ENCODE measurements around the gene GOLM1.
"Not testable (repeated sequence)": the region's sequence is repeated elsewhere in the genome, so short reads cannot be mapped to it uniquely, and the experiment has no call there.

Gene GOLM1

DNA sequence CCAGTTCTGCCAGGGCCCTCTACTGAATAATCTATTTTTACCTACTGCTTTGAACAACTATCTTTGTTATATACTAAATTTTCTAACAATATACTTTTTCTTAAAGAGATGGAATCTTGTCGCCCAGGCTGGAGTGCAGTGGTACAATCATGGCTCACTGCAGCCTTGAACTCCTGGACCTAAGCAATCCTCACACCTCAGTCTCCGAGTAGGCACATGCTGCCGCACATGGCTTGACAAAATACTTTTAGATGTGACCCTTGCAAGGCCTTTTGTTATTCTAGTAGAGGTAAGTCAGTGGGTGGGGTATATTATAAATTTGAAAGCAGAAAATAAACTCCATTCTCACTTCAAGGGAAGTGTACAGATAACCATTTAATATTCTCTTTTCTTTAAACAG lies 7.9 kb downstream of the GOLM1 start:
- no peak for DNase-seq (ENCODE audit: low read depth, low spot score)

DNA sequence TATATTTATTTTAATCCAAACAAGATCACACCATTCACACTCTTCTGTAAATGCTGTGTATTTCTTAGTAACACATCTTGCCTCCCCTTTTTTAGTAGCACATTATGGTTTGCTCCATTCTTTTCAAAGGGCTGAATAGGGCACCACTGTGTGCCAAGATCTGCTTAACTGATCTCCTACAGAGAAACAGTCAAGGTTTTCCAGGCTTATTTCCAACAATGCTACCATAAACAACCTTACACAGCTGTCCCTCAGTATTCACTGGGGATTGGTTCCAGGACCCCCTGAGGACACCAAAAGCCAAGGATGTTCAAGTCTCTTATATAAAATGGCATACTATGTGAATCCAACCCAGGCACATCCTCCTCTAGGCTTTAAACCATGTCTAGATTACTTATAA lies 16.5 kb downstream of the GOLM1 start:
- DNase-seq (ENCODE audit: low read depth, low spot score), result peak; percentile 74

DNA sequence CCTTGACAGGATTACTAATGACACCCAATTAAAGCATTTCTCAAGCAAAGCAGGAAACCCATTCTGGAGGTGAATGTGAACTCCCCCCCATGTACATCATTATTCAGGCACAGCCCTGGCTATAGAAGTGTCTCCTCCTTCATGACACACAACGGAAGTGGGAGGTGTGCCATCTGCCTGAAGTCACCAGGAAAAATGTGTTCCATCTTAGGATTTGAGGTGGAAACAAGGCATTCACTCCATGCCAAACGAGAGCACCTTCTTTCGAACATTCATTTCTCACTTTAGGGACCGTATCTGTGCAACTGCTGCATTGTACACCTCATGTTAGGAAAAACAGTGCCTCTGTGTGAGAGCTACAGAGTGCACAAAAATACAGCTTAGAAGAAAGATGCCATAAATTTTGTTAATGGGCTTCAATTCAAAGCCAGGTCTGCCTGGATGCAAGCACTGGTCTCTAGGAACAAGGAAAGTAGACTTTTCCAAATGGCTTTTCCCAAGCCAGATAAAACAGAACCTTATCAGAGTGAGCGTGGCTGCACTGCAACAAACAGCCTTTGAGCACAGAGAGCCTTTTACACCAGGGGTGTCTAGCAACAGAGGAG lies 19.4 kb downstream of the GOLM1 start:
- DNase-seq (ENCODE audit: low read depth, low spot score), result no peak

DNA sequence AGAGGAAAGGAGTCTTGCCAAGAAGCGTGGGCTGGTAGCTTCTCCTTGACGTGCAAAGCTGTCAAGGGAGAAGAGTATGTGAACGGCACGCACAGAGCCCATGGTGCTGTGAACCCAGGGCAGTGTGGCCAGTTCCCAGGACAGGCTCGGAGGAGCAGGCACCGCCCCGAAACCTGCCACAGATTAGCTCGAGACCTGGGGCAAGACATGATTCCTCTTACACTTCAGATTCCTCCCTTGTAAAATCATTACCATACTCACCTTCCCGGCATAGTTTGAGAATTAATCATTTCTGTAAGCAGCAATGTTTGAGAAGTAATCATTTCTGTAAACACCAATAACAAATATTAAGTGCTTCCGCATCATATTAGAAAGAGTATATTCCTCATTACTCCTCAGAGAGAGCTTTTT lies 19.9 kb downstream of the GOLM1 start:
- DNase-seq (ENCODE audit: low read depth, low spot score), result no peak

DNA sequence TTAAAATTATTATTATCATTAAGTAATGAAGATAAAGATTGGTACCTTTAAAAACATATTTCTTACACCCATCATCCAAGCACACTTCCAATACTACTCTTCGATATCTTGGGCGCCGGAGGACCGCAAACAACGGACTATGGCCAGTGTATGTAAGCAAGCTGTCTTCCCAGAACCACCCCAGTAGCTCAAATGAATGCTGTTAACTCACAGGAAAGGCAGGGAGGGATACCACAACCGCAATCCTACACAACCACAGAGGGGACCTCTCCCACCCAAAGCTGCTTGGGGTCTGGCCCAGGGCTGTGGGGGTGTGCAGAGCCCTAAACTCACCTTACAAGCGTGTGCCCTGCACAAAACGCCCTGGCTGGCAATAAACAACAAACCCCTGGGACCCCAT lies 20.6 kb downstream of the GOLM1 start:
- no peak for DNase-seq (ENCODE audit: low read depth, low spot score)

DNA sequence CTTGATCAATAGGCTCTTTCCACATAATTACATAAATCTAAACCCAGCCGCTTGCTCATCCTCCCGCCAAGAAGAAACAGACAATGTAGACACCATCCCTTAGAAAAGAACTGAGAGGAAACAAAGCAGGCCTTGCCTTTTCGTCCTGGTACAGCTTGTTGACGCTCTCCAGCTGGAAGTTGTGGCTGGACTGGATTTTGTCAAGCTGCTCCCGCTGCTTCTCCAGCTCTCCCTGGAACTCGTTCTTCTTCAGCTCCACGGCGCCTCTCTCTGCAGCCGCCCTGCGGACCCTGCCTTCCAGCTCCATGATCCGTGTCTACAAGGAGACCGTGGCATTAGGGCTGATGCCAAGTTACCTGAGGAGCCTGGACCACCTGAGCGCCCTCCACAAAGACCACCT lies 22.1 kb downstream of the GOLM1 start:
- DNase-seq (ENCODE audit: low read depth, low spot score), result no peak

DNA sequence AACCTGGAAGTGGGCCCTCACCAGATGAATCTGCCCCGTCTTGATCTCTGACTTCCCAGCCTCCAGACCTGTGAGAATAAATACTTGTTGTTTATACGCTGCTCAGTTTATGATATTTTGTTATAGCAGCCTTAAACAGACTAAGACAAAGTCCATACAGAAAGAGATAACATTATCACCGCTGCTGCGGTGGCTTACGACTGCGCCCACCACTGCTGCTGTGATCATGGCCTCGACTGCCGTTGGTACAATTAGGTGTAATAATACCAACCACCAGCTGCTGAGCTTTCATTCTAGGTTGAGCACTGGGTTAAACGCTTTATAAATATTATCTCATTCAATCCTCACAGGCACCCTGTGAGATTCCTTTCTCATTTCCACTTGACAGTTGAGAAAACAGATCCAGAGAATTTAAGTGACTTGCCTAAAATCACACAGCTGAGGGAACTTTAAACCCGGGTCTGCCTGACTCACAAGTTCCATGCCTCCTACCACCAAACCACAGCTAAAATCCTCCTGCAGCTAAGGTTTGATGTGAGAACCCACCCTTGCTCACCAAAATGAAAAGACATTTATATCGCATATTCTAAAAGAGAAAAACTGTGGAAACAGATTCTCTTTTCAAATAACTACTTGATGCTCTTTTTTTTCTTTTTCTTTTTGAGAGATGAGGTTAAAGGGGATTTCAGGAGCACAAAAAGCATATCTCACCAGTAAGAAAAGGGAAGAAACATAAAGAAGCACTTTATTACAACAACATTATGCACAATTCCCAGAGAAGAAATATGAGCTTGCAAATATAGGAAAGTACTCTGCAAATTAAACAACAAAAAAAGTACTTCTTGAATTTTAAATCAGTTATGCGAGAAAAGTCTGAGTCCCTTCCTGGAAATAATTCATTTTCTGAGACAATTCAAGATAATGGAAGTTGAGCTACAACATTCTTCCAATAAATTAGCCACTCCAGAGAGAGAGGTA lies 23.9 kb downstream of the GOLM1 start:
- DNase-seq (ENCODE audit: low read depth, low spot score), result no peak

DNA sequence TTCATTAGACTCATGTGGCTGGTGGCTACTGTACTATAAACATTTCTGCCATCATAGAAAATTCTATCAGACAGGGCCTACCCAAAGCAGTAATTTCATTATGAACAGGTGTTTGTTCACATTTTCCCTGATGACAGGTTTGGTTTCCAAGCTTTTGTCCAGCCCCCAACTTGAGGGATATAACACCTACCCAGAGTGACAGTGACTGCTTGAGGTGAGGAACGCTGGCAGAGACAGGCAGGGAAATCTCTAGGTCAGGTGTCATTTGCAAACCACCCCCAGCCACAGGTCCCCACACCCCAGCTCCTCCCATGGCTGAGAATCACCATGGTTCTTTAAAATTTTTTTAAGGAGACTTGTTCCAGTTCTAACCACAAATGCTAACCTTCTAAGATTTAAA lies 25.5 kb downstream of the GOLM1 start:
- no peak for DNase-seq (ENCODE audit: low read depth, low spot score)

DNA sequence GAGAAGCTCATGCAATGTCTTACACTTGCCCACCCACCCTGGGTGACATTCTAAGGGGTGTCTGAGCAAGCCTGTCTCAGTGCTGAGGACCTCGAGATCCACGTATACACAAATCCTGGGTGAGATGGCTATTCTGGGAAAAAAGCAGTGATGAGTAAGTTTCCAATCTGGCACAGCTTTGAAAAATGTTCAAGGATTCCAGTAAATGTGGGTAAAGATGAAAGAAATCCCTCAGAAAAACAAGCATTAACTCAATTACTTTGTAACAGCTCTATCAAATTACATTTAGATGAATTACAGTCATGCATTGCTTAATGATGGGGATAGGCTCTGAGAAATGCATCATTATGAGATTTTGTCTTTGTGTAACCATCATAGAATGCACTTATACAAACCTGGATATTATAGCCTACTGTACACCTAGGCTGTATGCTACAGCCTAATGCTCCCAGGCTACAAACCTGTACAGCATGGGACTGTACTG lies 26.9 kb downstream of the GOLM1 start:
- no peak for DNase-seq (ENCODE audit: low read depth, low spot score)

DNA sequence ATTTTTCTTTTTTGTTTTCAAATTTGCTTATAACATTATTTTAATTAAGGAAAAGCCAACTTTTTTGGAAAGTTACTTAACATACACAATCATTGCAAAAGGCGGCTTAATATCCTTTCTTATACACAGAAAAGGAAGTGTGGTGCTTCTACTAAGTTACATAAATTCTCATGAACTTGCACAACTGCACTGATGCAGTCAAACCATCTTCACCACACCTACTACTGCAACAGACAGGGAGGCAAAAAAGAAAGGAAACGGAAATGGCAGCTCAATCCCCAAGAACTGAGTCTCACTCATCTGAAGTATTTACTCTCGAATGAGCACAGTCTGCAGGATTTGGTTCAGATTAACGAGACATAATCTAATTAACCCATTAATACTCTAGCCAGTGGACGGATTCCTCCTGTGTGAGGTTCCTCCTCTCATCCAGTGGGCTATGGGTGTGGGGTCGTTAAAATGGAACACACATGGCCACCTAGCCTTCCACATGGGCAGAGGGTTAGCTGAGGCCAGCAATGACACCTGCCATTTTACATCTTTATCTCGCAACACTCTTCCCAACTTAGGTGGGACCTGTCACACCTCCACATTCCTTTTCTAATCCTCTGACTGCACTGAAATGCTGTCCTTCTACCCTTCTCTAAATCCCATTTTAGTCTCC lies 30.0 kb downstream of the GOLM1 start:
- DNase-seq (ENCODE audit: low read depth, low spot score), result no peak

DNA sequence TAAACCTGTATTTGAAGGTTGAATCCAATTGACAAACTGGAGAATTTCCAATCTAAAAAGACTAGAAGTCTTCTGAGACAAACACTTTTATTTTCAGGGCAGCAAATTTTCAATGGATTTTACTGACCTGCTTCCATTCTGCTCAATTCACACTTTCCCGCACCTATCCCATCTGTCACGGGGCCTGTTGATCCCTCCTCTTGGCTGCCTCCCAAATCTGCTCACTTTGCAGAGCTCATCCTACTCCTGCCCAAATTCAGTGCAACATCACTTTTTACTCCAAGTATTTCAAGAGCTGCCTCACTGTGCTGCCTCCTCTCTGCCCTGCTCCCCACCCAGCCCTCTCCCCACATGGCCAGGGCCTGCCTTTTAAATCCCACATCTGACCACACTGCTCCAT lies 35.1 kb downstream of the GOLM1 start:
- DNase-seq (ENCODE audit: low read depth, low spot score), result no peak

DNA sequence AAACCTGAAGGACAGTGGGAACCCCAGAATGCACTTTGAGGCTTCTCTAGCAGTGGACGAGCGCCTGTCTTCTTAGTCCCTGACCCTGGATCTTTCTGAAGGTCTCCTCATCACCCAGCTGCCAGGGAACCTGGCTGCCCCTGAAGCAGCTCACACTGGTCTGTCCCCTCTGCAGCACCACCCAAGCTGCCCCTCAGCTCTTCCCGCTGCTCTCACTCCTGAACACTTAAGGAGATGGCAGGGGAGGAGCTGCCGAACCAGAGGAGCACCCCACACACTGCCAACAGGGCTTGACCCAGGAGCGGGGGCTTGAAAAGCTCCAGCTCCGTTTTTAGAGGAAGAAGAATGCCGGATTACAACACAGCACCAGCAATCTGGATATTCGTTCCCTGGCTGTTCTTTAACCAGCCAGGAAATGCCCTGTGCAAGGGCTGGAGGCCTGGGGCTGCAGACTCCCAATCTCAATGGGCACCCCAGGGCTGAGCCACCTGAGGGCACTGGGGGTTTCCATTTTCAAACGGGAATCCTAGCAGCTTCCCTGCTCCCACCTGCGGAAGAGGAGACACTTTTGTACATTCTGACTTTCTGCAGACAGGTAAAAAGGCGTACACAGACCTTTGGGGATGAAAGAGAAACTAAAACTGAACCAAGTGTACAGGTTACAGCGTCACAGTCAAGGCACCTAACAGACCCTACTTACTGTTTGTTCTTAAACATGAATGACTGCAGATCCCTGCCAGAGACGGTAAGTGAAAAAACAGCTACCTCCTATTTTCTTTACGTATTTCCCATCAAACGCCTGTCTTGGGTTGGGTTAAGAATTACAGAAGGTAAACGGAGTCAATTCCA lies 36.3 kb downstream of the GOLM1 start:
- DNase-seq (ENCODE audit: low read depth, low spot score), result no peak

DNA sequence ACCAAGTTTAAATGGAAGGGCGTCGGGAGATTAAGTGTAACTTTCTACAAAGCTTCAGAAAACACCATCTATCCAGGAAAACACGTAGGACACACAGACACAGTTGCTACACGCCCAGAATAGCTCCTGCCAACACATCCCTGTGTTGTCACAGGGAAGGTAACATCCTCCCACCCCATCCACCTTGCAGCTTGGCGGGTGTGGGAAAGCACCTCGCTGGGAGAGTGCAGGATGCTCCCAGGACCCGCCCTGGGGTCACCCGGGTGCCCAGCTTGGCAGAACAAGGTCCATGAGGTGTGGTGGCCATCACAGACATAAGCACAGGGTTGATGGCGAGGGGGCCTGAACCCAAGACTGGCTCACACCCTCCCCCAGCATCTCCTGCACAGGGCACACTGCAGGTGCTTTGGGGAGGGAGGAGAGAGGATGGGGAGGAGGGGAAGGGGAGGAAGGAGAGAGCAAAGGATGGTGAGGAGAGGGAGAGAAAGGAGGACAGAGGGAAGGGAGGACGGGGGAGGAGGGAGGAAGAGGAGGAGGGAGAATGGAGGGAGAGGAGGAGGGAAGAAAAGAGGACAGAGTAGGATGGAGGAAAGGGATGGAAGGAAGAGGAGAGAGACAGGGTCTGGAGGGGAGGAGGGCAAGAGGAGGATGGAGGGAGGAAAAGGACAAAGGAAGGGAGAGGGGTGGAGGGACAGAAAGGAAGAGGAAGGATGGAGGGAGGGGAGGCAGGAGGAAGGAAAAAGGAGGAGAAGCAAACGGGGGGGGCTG lies 37.2 kb downstream of the GOLM1 start:
- DNase-seq (ENCODE audit: low read depth, low spot score), result no peak

DNA sequence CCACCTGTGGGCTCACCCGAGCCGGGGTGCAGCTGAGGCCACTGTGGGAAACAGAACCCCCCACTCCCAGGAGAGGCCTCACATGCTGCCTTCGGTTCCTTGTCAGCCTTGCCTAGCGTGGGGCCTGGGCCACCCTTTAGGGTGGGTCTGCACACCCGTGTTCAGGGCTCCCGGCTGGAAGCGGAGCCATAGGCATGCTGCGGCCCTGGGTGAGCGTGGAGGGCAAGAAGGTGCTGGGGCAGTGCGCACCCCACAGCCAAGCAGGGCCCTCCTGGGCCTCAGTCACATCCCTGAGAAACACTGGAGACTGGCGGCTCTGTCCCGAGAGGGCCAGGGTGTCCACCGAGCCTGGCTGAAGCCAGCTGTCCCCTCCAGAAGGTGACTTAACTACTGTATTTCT lies 41.9 kb downstream of the GOLM1 start:
- no peak for DNase-seq (ENCODE audit: low read depth, low spot score)

DNA sequence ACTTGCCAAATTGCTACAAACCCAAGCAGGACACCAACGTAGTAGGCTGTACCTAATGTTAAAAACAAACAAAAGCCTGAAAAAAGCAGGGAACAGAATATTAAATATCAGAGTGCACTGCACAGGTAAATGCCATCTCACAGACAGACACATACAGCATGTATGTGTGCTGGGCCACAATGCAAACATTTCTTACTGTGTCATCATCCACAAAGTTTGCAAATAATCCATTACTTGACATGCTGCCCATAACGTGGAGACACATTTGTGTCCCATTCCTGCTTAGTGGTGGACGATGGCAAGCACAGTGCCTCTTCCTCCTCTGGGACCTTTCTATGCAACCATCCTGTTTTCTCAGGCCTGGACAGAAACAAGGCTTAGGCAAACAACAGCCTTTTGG lies 44.7 kb downstream of the GOLM1 start:
- DNase-seq (ENCODE audit: low read depth, low spot score), result no peak

DNA sequence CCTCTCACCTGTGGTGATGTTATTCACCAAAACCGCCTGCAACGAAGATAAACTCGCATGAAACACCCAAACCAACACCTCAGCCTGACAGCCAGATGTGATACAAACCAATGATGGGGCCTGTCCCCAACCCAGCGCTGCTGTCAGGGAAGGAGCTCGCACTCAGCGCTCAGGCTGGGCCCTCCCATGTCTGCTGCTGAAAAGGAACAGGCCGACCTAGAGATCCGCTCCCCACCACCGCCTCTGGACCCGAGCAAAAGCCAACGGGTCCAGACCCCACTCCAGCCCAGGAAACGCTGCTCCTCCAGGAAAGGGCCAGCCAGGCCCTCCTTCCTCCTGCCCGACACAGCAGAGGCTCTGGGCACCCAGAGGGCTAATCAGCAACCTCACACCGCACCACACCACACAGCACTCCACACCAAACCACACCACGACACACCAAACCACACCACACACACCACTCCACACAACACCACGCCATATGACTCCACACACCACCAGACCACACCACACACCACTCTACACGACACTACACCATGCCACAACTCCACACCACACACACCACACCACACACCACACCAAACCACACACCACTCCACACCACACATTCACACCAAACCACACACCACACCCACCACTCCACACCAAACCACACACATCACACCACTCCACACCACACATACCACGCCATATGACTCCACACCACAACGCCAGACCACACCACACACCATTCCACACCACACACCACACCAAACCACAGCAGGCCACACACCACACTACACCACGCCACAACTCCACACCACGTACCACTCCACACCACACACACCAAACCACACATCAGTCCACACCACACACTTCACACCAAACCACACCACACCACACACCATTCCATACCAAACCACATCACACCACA lies 46.5 kb downstream of the GOLM1 start:
- DNase-seq (ENCODE audit: low read depth, low spot score), result no peak

DNA sequence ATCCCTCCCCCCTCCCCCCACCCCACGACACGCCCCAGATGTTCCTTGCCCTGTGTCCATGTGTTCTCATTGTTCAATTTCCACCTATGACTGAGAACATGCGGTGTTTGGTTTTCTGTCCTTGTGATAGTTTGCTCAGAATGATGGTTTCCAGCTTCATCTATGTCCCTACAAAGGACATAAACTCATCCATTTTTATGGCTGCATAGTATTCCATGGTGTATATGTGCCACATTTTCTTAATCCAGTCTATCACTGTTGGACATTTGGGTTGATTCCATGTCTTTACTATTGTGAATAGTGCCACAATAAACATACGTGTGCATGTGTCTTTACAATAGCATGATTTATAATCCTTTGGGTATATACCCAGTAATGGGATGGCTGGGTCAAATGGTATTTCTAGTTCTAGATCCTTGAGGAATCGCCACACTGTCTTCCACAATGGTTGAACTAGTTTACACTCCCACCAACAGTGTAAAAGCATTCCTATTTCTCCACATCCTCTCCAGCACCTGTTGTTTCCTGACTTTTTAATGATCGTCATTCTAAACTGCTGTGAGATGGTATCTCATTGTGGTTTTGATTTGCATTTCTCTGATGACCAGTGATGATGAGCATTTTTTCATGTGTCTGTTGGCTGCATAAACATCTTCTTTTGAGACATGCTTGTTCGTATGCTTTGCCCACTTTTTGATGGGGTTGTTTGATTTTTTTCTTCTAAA lies 51.2 kb downstream of the GOLM1 start:
- DNase-seq (ENCODE audit: low read depth, low spot score), result not testable (repeated sequence)

DNA sequence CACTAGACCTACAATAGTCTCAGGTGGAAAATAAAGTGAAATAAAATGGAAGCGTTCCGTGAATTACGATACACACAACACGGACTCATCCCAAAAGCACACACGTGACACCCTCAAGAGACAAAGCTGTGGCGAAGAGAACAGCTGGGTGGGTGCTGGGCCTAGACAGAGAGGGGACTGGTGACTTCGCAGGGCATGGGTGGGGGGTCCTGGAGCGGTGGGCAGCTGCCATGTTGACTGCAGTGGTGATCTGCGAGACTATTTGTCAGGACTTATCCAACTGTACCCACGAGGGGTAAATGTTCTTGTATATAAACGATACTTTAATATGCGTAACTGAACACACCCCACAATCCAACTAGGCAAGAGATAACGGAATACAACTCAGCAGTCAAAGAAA lies 52.0 kb downstream of the GOLM1 start:
- no peak for DNase-seq (ENCODE audit: low read depth, low spot score)

DNA sequence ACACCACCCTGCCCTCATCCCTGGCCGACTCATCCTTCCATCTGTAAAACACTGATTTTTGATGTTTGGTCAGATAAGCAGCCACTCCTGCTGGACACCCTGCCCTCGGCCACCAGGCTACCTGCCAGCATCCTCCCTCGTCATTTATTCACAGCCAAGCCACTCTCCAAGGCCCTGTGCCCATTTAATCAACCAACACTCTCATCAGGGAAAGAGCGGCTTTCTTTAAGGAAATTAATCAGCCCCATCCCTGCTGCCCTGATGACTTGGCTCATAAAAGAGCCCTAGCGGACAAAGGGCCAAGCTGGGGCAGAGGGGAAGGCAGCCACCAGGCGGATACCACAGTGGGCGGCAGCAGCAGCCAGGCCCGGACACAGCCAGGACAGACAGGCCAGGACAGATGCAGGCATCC lies 52.4 kb downstream of the GOLM1 start:
- DNase-seq (ENCODE audit: low read depth, low spot score), result no peak

Measured in smooth muscle cell of the brain vasculature (primary cell).